ENCODE measurements around the gene PFAS. TPM values are rescaled to one million over a fixed set of nuclear protein-coding genes. Genes with fewer than 3 reads are reported as not detected.
A peak's percentile ranks its signal among the peaks of the same experiment; 100 is the strongest.

PFAS gene
- total RNA-seq, 1 donor from 2014 or later, result 35.4 TPM

GRCh38 chr17:8289103-8289397 is 40.0 kb downstream of the PFAS start:
- DNase-seq (ENCODE audit: low read depth) (no peak), FAIRE-seq (no peak)
- peak overlapping the region; percentile 94 for H3K4me3 Mint-ChIP-seq (ENCODE audit: unreplicated experiment)
- H3K27me3 Mint-ChIP-seq (ENCODE audit: low read depth, unreplicated experiment), result no peaks in the 10 kb centered on the region
- Histone ChIP-seq H3K36me3 (ENCODE audit: insufficient read depth, low read length) (no peaks in the 10 kb centered on the region), H3K9me3 (ENCODE audit: insufficient read depth, low read depth, low read length) (no peaks in the 10 kb centered on the region), H3K27ac (ENCODE audit: low read depth, low read length) (peak overlapping the region; percentile 90), H3K27me3 (ENCODE audit: insufficient read depth, low read length) (no peaks in the 10 kb centered on the region), H3K4me1 (ENCODE audit: insufficient read depth, low read length) (peaks cover 16% of the 10 kb centered on the region), H3K4me2 (ENCODE audit: low read length) (peak overlapping the region; percentile 98), H3K4me3 (ENCODE audit: insufficient read depth, low read depth, low read length) (peak overlapping the region; percentile 97), H3K79me2 (ENCODE audit: insufficient read depth, low read length) (peaks cover 6% of the 10 kb centered on the region), H2AFZ (ENCODE audit: low read depth, low read length) (peak overlapping the region; percentile 96), H4K20me1 (ENCODE audit: insufficient read depth, low read length) (no peaks in the 10 kb centered on the region), H3K9ac (ENCODE audit: low read length) (peak overlapping the region; percentile 96)
- no peaks in the 10 kb centered on the region for H3K36me3 Mint-ChIP-seq (ENCODE audit: low read depth, unreplicated experiment)
- TF ChIP-seq CTCF (IDR thresholded peaks at IDR 0.05; ENCODE audit: insufficient read depth, low read depth, low read length), result no peak
- TF ChIP-seq EZH2 (IDR thresholded peaks at IDR 0.05; ENCODE audit: insufficient read depth, low read length), result no peak
- peaks cover 3% of the 10 kb centered on the region for H3K4me1 Mint-ChIP-seq (ENCODE audit: low read depth, unreplicated experiment)
- no peaks in the 10 kb centered on the region for H3K9me3 Mint-ChIP-seq (ENCODE audit: unreplicated experiment)
- H3K27ac Mint-ChIP-seq (ENCODE audit: unreplicated experiment), result no peak overlapping the region

- H3K4me3 ChIP-seq (ENCODE audit: insufficient read depth, low read depth, low read length), result no peak overlapping the region
- H3K27ac Mint-ChIP-seq (ENCODE audit: unreplicated experiment), result no peak overlapping the region
- H3K9me3 Mint-ChIP-seq (ENCODE audit: unreplicated experiment), result no peaks in the 10 kb centered on the region
- H3K4me1 ChIP-seq (ENCODE audit: insufficient read depth, low read length), result peaks cover 20% of the 10 kb centered on the region
- H3K9ac ChIP-seq (ENCODE audit: low read length), result peak overlapping the region; percentile 96
- DNase-seq (ENCODE audit: low read depth), result no peak
- H3K27me3 Mint-ChIP-seq (ENCODE audit: low read depth, unreplicated experiment), result no peaks in the 10 kb centered on the region
- H3K4me3 Mint-ChIP-seq (ENCODE audit: unreplicated experiment), result peak overlapping the region; percentile 94
- FAIRE-seq, result no peak
- peaks cover 6% of the 10 kb centered on the region for H3K79me2 ChIP-seq (ENCODE audit: insufficient read depth, low read length)
- H3K27me3 ChIP-seq (ENCODE audit: insufficient read depth, low read length), result no peaks in the 10 kb centered on the region
- H2AFZ ChIP-seq (ENCODE audit: low read depth, low read length), result no peak overlapping the region
- H3K9me3 ChIP-seq (ENCODE audit: insufficient read depth, low read depth, low read length), result no peaks in the 10 kb centered on the region
- H3K4me1 Mint-ChIP-seq (ENCODE audit: low read depth, unreplicated experiment), result peaks cover 7% of the 10 kb centered on the region
- H4K20me1 ChIP-seq (ENCODE audit: insufficient read depth, low read length), result no peaks in the 10 kb centered on the region
- H3K27ac ChIP-seq (ENCODE audit: low read depth, low read length), result no peak overlapping the region
- H3K4me2 ChIP-seq (ENCODE audit: low read length), result peak overlapping the region; percentile 98
- H3K36me3 ChIP-seq (ENCODE audit: insufficient read depth, low read length), result no peaks in the 10 kb centered on the region
- TF ChIP-seq EZH2 (IDR thresholded peaks at IDR 0.05; ENCODE audit: insufficient read depth, low read length) (no peak), CTCF (IDR thresholded peaks at IDR 0.05; ENCODE audit: insufficient read depth, low read depth, low read length) (no peak)
- no peaks in the 10 kb centered on the region for H3K36me3 Mint-ChIP-seq (ENCODE audit: low read depth, unreplicated experiment)
Measured at GRCh38 chr17:8290043-8290442, 41.0 kb downstream of the PFAS start.

- FAIRE-seq, result no peak
- Histone ChIP-seq H3K27me3 (ENCODE audit: insufficient read depth, low read length) (no peaks in the 10 kb centered on the region), H3K4me1 (ENCODE audit: insufficient read depth, low read length) (peaks cover 21% of the 10 kb centered on the region), H3K4me2 (ENCODE audit: low read length) (no peak overlapping the region), H3K36me3 (ENCODE audit: insufficient read depth, low read length) (no peaks in the 10 kb centered on the region), H2AFZ (ENCODE audit: low read depth, low read length) (no peak overlapping the region), H3K9ac (ENCODE audit: low read length) (no peak overlapping the region), H4K20me1 (ENCODE audit: insufficient read depth, low read length) (no peaks in the 10 kb centered on the region), H3K9me3 (ENCODE audit: insufficient read depth, low read depth, low read length) (no peaks in the 10 kb centered on the region), H3K27ac (ENCODE audit: low read depth, low read length) (no peak overlapping the region), H3K4me3 (ENCODE audit: insufficient read depth, low read depth, low read length) (no peak overlapping the region), H3K79me2 (ENCODE audit: insufficient read depth, low read length) (peaks cover 6% of the 10 kb centered on the region)
- Mint-ChIP-seq H3K36me3 (ENCODE audit: low read depth, unreplicated experiment) (no peaks in the 10 kb centered on the region), H3K4me1 (ENCODE audit: low read depth, unreplicated experiment) (peaks cover 7% of the 10 kb centered on the region), H3K4me3 (ENCODE audit: unreplicated experiment) (no peak overlapping the region), H3K27me3 (ENCODE audit: low read depth, unreplicated experiment) (no peaks in the 10 kb centered on the region), H3K27ac (ENCODE audit: unreplicated experiment) (no peak overlapping the region), H3K9me3 (ENCODE audit: unreplicated experiment) (no peaks in the 10 kb centered on the region)
- DNase-seq (ENCODE audit: low read depth), result no peak
- no peak for TF ChIP-seq CTCF (IDR thresholded peaks at IDR 0.05; ENCODE audit: insufficient read depth, low read depth, low read length)
- no peak for TF ChIP-seq EZH2 (IDR thresholded peaks at IDR 0.05; ENCODE audit: insufficient read depth, low read length)
Measured at GRCh38 chr17:8292639-8293395, 43.7 kb downstream of the PFAS start.

Measured in astrocyte (in vitro differentiated cells and primary cell).